Right renal pelvis (tissue), 4 donors: ENCODE results near the gene TMEM115. TPM values are rescaled to one million over a fixed set of nuclear protein-coding genes. Genes with fewer than 3 reads are reported as not detected.

ENCODE experiments used
- DNase-seq, 4 donors: peaks; one replicate each; pipeline ENCODE4 v3.0.0-alpha.2; 2013; ENCODE audit warnings: low read depth in 4 of 4, low spot score in 3 of 4, missing footprints in 1 of 4
- polyA plus RNA-seq, 4 donors: library from polyadenylated mRNA; unstranded; fragments of 120-200 nt; gene quantifications; one replicate each; pipeline ENCODE4 v1.2.1, GENCODE V29; 2013; ENCODE audit not compliant: insufficient read length in 4 of 4

The TMEM115 gene
- polyA plus RNA-seq, 4 donors: 37.8 to 49.5 (median 38.7) TPM

GRCh38 chr3:50378757-50379156 lies 19.4 kb upstream of the TMEM115 start:
- DNase-seq: no peak

DNA sequence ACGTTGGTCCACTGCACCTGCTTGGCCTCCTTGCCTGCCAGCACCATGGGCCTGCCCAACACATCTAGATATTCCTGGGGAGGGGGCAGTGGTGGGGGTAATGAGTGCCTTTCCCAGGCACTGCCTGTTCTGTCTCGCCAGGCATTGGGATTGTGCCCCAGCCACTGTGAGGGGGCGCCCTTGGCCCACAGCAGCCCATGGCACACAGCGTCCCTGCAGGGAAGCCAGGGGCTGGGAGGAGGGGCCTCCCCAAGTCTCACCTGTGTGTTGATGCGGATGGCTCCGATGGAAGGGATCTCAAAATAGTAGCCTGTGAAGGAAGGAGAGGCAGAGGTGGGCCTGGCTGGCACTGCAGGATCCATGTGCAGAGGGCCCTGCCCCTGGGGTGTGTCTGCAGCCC lies 18.7 kb upstream of the TMEM115 start:
- DNase-seq: no peak

DNA sequence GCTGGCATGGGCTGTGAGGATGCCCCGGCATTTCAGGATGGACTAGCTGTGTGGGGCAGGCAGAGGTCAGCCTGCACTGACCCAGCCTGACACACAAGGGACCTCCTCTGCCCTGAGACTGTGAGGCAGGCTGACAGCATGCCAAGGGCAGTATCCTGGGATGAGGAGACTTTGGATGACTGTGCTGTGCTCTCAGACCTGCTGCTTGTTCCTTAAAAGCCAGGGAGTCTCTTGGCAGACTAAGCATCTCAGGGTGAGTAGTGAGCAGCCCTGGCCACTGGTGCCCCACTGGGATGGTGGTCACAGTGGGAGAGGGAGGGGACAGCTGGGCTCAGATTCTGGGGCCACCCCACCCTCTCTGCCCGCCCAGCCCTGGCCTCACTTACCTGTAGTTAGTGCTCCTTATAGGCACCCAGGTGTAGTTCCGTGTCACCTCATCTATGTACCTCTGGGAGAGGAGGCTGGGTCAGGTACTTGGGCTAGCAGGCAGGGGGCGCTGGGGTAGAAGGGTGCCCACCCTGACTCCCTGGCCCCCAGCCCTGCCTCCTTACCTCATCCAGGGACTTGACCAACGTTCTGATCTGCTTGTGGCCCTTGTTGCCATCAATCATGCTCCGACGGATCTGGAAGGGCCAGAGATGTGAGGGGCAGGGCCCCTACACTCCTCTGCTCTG lies 16.1 kb upstream of the TMEM115 start:
- DNase-seq: no peak

- no peak for DNase-seq
These were observed 15.3 kb upstream of the TMEM115 start for GRCh38 chr3:50374363-50375257.

GRCh38 chr3:50373146-50374051 lies 14.1 kb upstream of the TMEM115 start:
- DNase-seq: no peak

DNA sequence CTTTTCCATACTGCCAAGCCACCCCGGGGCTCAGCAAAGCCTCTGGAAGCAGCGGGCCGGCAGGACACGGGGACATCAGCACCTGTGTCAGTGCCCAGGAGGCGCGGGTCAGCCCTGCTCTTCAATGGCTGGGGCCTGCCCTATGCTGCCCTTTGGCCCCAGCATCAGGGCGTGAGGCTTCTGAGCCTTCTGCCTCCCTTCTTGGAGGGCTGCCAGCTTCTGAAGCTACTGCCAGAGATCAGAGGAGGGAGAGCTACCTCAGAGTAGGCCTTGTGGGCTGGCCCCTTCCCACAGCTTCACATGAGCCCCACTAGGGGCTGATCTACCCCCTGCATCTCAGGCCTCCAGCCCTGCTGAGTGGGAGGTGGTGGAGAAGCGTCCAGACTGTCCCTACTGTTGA lies 13.0 kb upstream of the TMEM115 start:
- DNase-seq: no peak

DNA sequence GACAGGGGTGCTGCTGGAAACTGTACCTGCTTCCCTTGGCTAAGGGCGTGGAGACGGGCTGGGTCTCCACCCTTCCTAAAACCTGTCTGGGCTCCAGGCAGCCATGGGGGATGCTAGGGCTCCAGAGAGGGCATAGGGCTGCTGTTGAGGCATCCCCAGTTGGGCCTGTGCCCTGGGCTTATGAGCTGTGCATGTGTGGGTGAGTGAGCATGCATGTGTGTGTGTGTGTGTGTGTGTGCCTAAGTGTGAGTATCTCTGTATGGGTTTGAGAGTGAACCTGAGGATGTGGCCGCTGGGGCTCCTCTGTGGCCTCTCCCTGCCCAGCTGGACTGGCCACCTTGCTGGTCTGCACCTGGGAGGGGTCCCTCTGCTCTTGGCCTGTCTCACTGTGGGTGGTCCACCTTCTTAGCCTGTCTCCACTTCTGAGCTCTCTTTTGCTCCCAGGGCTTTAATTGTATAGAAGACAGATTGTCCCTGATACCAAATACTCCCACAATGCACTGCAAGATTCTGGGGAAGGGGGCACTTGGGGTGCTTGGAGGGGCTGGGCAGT lies 11.9 kb upstream of the TMEM115 start:
- no peak for DNase-seq

GRCh38 chr3:50370594-50370993 lies 11.3 kb upstream of the TMEM115 start:
- no peak for DNase-seq

- DNase-seq: no peak
These were observed 9.8 kb upstream of the TMEM115 start for GRCh38 chr3:50369012-50369670.

DNA sequence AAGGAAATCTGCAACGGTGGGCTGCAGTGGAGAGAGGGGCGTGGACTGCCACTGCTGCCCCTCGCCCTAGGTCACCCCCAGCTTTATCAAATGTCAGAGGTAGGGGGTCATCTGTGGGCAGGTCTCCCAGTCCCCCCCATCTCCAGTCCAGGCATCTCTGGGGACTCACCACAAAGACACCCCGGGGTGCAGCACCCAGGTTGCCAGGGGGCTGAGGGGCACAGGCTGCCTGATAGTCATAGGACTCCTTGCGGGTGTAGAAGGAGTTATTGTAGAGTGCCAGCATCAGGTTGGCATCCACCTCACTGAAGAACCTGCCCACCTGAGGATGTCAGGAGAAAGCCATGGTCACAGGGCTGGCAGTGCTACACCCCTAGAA lies 6.5 kb upstream of the TMEM115 start:
- no peak for DNase-seq

DNA sequence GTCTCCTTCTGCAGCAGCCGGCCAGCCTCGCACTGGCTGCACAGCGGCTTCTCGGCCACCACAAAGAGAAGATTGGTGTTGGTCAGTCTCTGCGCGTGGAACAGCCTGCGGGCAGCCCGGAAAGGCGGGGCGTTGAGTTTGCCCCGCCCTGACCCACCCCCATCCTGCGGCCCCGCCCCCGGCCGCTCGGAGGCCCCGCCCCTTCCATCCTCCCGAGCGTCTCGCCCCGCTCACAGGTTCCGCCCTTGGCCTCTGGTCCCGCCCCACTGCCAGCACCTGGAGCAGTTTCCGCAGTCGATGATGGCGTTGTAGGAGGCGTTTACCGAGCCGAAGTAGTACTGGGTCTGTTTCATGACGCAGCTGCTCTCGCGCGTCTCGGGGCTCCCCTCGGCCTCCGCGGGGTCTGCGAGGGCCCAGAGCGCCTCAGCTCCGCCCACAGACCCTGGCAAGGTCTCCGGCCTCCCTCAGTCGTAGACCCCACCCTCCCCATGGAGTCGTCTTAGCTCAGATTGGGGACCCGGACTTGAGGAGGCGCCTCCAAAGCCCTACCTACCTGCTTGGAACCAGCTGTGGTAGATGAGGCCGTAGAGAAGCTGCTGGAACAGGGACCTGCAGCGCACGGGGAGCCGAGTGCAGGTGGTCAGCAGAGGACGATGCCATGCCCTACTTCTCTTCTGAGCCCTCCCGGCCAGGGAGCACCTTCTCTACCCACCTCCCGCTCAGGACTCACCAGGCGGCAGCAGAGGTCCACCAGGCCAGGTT lies 5.9 kb upstream of the TMEM115 start:
- DNase-seq: no peak

DNA sequence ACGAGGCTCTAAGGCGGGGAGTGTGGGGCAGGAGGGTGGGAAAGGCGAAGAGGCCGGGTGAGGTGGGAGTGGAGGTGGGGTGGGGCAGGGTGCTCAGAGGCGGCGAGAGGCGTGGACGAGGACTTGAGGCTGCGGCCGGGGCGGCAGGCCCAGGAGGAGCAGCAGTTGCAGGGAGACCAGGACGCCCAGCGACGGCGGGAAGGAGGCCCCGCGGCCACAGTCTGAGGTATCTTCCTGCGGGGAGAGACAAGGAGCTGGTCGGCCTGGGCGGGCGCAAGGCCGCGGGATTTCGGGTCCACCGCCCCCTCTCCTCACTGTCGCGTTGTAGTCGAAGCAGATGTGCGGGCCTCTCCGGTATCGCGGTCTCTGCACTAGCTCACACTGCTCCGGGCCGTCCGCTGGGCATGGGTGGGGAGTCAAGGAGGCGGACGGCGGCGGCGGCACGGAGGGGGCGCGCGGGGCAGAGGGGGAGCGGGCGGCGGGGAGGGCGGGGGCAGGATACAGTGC lies 5.3 kb upstream of the TMEM115 start:
- DNase-seq: no peak

GRCh38 chr3:50359760-50360110 lies 414 bp upstream of the TMEM115 start:
- DNase-seq: no peak

DNA sequence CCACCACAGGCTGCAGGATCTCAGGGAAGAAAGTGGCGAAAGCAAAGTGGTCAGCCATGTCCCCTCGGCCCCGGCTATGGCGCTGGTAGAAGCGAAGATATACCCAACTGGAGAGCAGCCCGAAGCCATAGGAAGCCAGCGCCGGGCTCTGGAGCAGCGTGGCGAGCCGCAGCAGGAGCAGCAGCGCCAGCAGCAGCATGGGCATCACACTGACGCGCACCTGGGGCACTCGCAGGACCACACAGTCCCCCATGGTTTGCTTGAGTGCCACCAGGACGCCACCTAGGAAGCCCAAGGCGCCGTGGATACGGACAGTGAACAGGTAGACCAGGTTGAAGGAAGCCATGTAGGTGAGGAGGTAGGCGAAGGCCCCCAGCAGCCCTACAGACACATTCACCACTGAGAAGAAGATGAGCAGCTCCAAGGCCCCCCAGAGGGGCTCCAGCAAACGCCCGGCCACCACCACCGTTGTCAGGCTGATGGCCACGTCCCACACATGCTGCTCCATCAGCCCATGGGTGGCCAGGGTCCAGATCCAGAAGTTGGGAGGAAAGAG lies 888 bp downstream of the TMEM115 start:
- no peak for DNase-seq

GRCh38 chr3:50357481-50357880 lies 1.8 kb downstream of the TMEM115 start:
- DNase-seq: no peak

GRCh38 chr3:50356553-50356952 lies 2.8 kb downstream of the TMEM115 start:
- no peak for DNase-seq

GRCh38 chr3:50355829-50356552 lies 3.3 kb downstream of the TMEM115 start:
- no peak for DNase-seq

DNA sequence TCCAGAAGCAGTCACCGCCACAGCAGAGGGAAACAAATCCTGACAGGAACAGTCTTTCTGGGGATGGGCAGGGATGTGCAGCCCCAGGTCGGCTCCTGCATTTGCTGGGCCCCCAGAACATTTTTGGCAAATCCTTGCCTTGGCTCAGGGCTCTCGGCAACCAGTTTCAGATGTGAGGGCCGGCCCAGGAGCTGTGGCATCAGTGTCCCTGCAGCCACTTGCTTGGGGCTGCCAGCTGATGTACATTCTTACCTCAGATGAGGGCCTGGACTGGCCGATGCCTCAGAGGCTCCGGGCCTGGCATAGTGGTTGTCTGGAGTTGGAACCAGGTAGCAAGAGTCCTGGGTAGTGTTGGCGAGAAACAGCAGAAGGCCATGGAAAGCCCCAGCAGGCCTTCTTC lies 4.5 kb downstream of the TMEM115 start:
- DNase-seq: no peak
